Pancreas (tissue), 10 donors: ENCODE data around the gene OCA2. TPM values are rescaled to one million over a fixed set of nuclear protein-coding genes. Genes with fewer than 3 reads are reported as not detected.
A peak's percentile ranks its signal among the peaks of the same experiment; 100 is the strongest.

Experiments
- ATAC-seq, 4 donors: fragments of 200-7000 bp; cut with Tn5 transposase; one replicate each; pipeline versions ENCODE4 v1.8.0 to v1.9.1; 2020; ENCODE audit warnings: mild to moderate bottlenecking in 4 of 4, moderate library complexity in 4 of 4
- DNase-seq, 6 donors: peaks; one replicate each; pipeline ENCODE4 v3.0.0-alpha.2; 2020
- FAIRE-seq: peaks from 2 replicates; lab custom pipeline; 2012; peaks lifted over from hg19 to GRCh38; lab: Jason Lieb, UNC
- H3K27ac ChIP-seq, 4 donors: fragments of 200-600 bp; sonication (generic); 1 replicate in 3 of 4; 2 replicates in 1 of 4; pipeline versions ENCODE4 v1.5.0 to v1.8.0; 2020
- H3K27me3 ChIP-seq, 4 donors: fragments of 200-600 bp; one replicate each; pipeline ENCODE4 v1.8.0; 2021
- H3K36me3 ChIP-seq, 3 donors: fragments of 200-600 bp; sonication (generic) in 1 of 3; one replicate each; pipeline versions ENCODE4 v1.5.0 to v1.8.0; 2020 to 2021
- H3K4me1 ChIP-seq, 3 donors: fragments of 200-600 bp; one replicate each; pipeline ENCODE4 v1.8.0; 2021
- H3K4me3 ChIP-seq, 4 donors: fragments of 200-600 bp; sonication (generic) in 2 of 4; one replicate each; pipeline versions ENCODE4 v1.5.0 to v1.8.0; 2020 to 2021
- H3K9me3 ChIP-seq, 4 donors: fragments of 200-600 bp; one replicate each; pipeline ENCODE4 v1.8.0; 2021
- WGBS, 2 donors: extraction: QIAGEN DNeasy Blood & Tissue Kit; methylation state at CpG; one replicate each; pipeline ENCODE4 v1.1.7; 2013; 5-methylcytosine and 5-hydroxymethylcytosine counted together
- intact Hi-C, 3 donors: fragments of 100-400 bp; cut with DNase I; formaldehyde crosslinking; loops; one replicate each; pipeline versions ENCODE4 v1.11.1 to v1.14.2; 2022
- polyA plus RNA-seq, 2 donors: library from polyadenylated mRNA; stranded (reverse); fragments of 200-250 nt; gene quantifications; one replicate each; pipeline ENCODE4 v1.2.3, GENCODE V29; 2013
- total RNA-seq, 6 donors: library from RNA; stranded (reverse); fragmentation: NEBNext Ultra II Directional in 4 of 6; extraction: Animal tissue kit (Norgen Biotek cat#: 25700) in 4 of 6; gene quantifications; one replicate each; pipeline versions ENCODE4 v1.2.1 to v1.2.4, GENCODE V29; 2021 to 2023
- TF ChIP-seq, protein P1 (sequence below), 4 donors: fragments of 200-600 bp; sonication (generic) in 3 of 4; IDR thresholded peaks; one replicate each; pipeline versions ENCODE4 v1.5.0 to v1.8.0; 2021; ENCODE audit warnings: antibody characterized with exemption in 4 of 4
- donor health status: healthy with polysubstance abuse.
- donor health status: DM: no; HTN: no; CAD: no; lungs with moderate emphysema.
- donor health status: DM: no; HTN: no; CAD: no.
- donor health status: control.
- donor health status: control.
- donor health status: Bipolar disorder and iron deficiency.
- donor health status: DM: yes; HTN: yes; CAD: no.
- donor health status: DM: no; HTN: no; CAD: no.
- donor health status: DM: no; HTN: no; CAD: no.
- donor health status: DM: yes; HTN: yes; CAD: no.

Gene OCA2
- total and polyA plus RNA-seq, 8 donors: 0.12 to 0.31 (median 0.18) TPM; not detected in 4

DNA sequence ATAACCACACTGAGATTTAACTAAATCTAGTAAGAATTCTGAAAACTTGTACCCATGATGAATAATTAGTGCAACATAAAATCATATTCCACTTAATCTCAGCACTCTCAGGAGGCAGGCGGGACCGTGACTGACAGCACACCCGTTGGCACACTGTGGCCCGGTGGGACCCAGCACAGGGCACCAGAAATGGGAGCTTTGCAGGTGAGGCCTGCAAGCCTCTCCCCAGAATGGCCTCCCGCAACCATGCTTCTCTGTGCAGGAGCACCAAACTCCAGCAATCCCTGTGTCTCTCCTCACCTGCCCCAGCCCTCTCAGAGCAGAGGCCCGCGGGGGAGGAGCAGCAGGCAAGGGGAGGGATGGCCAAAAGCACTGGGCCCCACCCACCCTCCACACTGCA, 31.5 kb upstream of the OCA2 start:
- intact Hi-C loops: no loop called here
- Histone ChIP-seq H3K4me1 (no peaks in the 10 kb centered on the region), H3K36me3 (peaks cover 0 to 25% (median 24%) of the 10 kb centered on the region in 3 donors), H3K4me3 (no peak overlapping the region), H3K27me3 (no peaks in the 10 kb centered on the region), H3K9me3 (no peaks in the 10 kb centered on the region), H3K27ac (no peak overlapping the region)
- FAIRE-seq (no peak), ATAC-seq (no peak), DNase-seq (no peak)
- TF ChIP-seq, protein P1, sequence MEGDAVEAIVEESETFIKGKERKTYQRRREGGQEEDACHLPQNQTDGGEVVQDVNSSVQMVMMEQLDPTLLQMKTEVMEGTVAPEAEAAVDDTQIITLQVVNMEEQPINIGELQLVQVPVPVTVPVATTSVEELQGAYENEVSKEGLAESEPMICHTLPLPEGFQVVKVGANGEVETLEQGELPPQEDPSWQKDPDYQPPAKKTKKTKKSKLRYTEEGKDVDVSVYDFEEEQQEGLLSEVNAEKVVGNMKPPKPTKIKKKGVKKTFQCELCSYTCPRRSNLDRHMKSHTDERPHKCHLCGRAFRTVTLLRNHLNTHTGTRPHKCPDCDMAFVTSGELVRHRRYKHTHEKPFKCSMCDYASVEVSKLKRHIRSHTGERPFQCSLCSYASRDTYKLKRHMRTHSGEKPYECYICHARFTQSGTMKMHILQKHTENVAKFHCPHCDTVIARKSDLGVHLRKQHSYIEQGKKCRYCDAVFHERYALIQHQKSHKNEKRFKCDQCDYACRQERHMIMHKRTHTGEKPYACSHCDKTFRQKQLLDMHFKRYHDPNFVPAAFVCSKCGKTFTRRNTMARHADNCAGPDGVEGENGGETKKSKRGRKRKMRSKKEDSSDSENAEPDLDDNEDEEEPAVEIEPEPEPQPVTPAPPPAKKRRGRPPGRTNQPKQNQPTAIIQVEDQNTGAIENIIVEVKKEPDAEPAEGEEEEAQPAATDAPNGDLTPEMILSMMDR (IDR thresholded peaks at IDR 0.05): no peak
- 92 to 93% methylated on average over 7 of the region's 7 CpGs for WGBS, 2 donors

GRCh38 chr15:28129231-28129848, 30.2 kb upstream of the OCA2 start:
- Histone ChIP-seq H3K27me3 (no peaks in the 10 kb centered on the region), H3K9me3 (no peaks in the 10 kb centered on the region), H3K4me3 (no peak overlapping the region), H3K36me3 (peaks cover 0 to 30% (median 24%) of the 10 kb centered on the region in 3 donors), H3K27ac (no peak overlapping the region), H3K4me1 (no peaks in the 10 kb centered on the region)
- no peak for ATAC-seq
- 94 to 99% methylated on average over 8 to 9 of the region's 9 CpGs for WGBS, 2 donors
- no peak for DNase-seq
- TF ChIP-seq, protein P1 (IDR thresholded peaks at IDR 0.05): no peak
- intact Hi-C loops: no loop called here
- no peak for FAIRE-seq

- Histone ChIP-seq H3K9me3 (no peaks in the 10 kb centered on the region), H3K27ac (no peak overlapping the region), H3K4me3 (no peak overlapping the region), H3K4me1 (no peaks in the 10 kb centered on the region), H3K27me3 (no peaks in the 10 kb centered on the region), H3K36me3 (peaks cover 0 to 33% (median 24%) of the 10 kb centered on the region in 3 donors)
- intact Hi-C loops: no loop called here
- DNase-seq (peak in 1 of 6 donors; percentile 34), FAIRE-seq (no peak), ATAC-seq (peak in 2 of 4 donors; percentile 11 to 14)
- TF ChIP-seq, protein P1 (IDR thresholded peaks at IDR 0.05): no peak
- 84 to 89% methylated on average over 11 of the region's 11 CpGs for WGBS, 2 donors
Observed at GRCh38 chr15:28128031-28128430, 28.9 kb upstream of the OCA2 start.

- Histone ChIP-seq H3K27ac (no peak overlapping the region), H3K36me3 (peaks cover 0 to 28% (median 18%) of the 10 kb centered on the region in 3 donors), H3K27me3 (no peaks in the 10 kb centered on the region), H3K4me3 (no peak overlapping the region), H3K4me1 (no peaks in the 10 kb centered on the region), H3K9me3 (no peaks in the 10 kb centered on the region)
- 71 to 74% methylated on average over 11 of the region's 11 CpGs for WGBS, 2 donors
- no peak for ATAC-seq
- TF ChIP-seq, protein P1 (IDR thresholded peaks at IDR 0.05): no peak
- intact Hi-C loops: no loop called here
- FAIRE-seq: no peak
- DNase-seq: no peak
Observed at GRCh38 chr15:28127036-28127435, 27.9 kb upstream of the OCA2 start.
